WTC11 (cell line): Measurements from ENCODE around the gene OAF. TPM values are rescaled to one million over a fixed set of nuclear protein-coding genes. Genes with fewer than 3 reads are reported as not detected.

Experiments
- ATAC-seq: fragments of 200-7000 bp; cut with Tn5 transposase; 2 replicates; pipeline ENCODE4 v1.10.0; 2021; ENCODE audit warnings: mild to moderate bottlenecking, moderate library complexity
- CTCF ChIA-PET: fragments of 300-600 bp; sonication (Branson Sonifier 250); formaldehyde crosslinking; loops from one replicate; lab custom pipeline; 2021; ENCODE audit warnings: antibody characterized with exemption; lab: Charles Lee
- POLR2A ChIA-PET: fragments of 350-600 bp; sonication (Branson Sonifier 250); formaldehyde crosslinking; loops from one replicate; lab custom pipeline; 2021; ENCODE audit warnings: antibody characterized with exemption; lab: Charles Lee
- DNase-seq: peaks from one replicate; pipeline ENCODE4 v3.0.0; 2021; ENCODE audit warnings: low spot score
- H3K27ac Mint-ChIP-seq: 2 replicates; pipeline ENCODE4 v1.8.0; 2021; ENCODE audit warnings: mixed read lengths
- H3K27me3 Mint-ChIP-seq: 2 replicates; pipeline ENCODE4 v1.8.0; 2021; ENCODE audit warnings: low read depth, mild to moderate bottlenecking, moderate library complexity, mixed read lengths
- H3K36me3 Mint-ChIP-seq: 2 replicates; pipeline ENCODE4 v1.8.0; 2021; ENCODE audit warnings: mixed read lengths
- H3K4me1 Mint-ChIP-seq: 2 replicates; pipeline ENCODE4 v1.8.0; 2022; ENCODE audit warnings: mixed read lengths
- H3K4me3 Mint-ChIP-seq: 2 replicates; pipeline ENCODE4 v1.8.0; 2021; ENCODE audit warnings: mild to moderate bottlenecking, moderate library complexity, mixed read lengths
- H3K9me3 Mint-ChIP-seq: 2 replicates; pipeline ENCODE4 v1.8.0; 2021; ENCODE audit warnings: mixed read lengths
- ATF6 ChIP-seq: sonication (generic); formaldehyde crosslinking; IDR thresholded peaks from 2 replicates; pipeline ENCODE4 v1.8.1; 2023; ENCODE audit warnings: mild to moderate bottlenecking, missing genetic modification reagents
- CREM ChIP-seq: sonication (generic); formaldehyde crosslinking; IDR thresholded peaks from 2 replicates; pipeline ENCODE4 v1.8.1; 2022; ENCODE audit warnings: mild to moderate bottlenecking, missing genetic modification reagents, moderate library complexity
- ESRRA ChIP-seq: sonication (generic); formaldehyde crosslinking; IDR thresholded peaks from 2 replicates; pipeline ENCODE4 v1.8.1; 2022; ENCODE audit warnings: mild to moderate bottlenecking, missing genetic modification reagents, borderline replicate concordance
- FOXJ3 ChIP-seq: sonication (generic); formaldehyde crosslinking; IDR thresholded peaks from 2 replicates; pipeline ENCODE4 v1.9.0; 2021; ENCODE audit warnings: missing genetic modification reagents, mild to moderate bottlenecking, borderline replicate concordance
- FOXP1 ChIP-seq: sonication (generic); formaldehyde crosslinking; IDR thresholded peaks from 2 replicates; pipeline ENCODE4 v1.8.0; 2022; ENCODE audit warnings: missing genetic modification reagents, mild to moderate bottlenecking, moderate library complexity, borderline replicate concordance
- FOXP4 ChIP-seq: sonication (generic); formaldehyde crosslinking; IDR thresholded peaks from 2 replicates; pipeline ENCODE4 v1.8.0; 2022; ENCODE audit warnings: mild to moderate bottlenecking, missing genetic modification reagents
- GABPB1 ChIP-seq: sonication (generic); formaldehyde crosslinking; IDR thresholded peaks from 2 replicates; pipeline ENCODE4 v1.8.1; 2023; ENCODE audit warnings: mild to moderate bottlenecking, missing genetic modification reagents
- IRF2 ChIP-seq: sonication (generic); formaldehyde crosslinking; IDR thresholded peaks from 2 replicates; pipeline ENCODE4 v1.8.0; 2022; ENCODE audit warnings: low read depth, missing genetic modification reagents, borderline replicate concordance
- JAZF1 ChIP-seq: fragments of 250-450 bp; sonication (Bioruptor Pico); IDR thresholded peaks from 2 replicates; pipeline ENCODE4 v1.9.0; 2021; ENCODE audit warnings: moderate library complexity, mild to moderate bottlenecking, inconsistent platforms
- OVOL2 ChIP-seq: fragments of 250-450 bp; sonication (Bioruptor Pico); IDR thresholded peaks from 2 replicates; pipeline ENCODE4 v1.9.0; 2021; ENCODE audit warnings: mild to moderate bottlenecking, borderline replicate concordance
- PRRX2 ChIP-seq: fragments of 250-450 bp; sonication (Bioruptor Pico); IDR thresholded peaks from 2 replicates; pipeline ENCODE4 v1.8.0; 2021; ENCODE audit warnings: mild to moderate bottlenecking
- SOX15 ChIP-seq: fragments of 250-450 bp; sonication (Bioruptor Pico); IDR thresholded peaks from 2 replicates; pipeline ENCODE4 v1.9.0; 2021; ENCODE audit warnings: mild to moderate bottlenecking
- TCF7 ChIP-seq: sonication (generic); formaldehyde crosslinking; IDR thresholded peaks from 2 replicates; pipeline ENCODE4 v1.8.0; 2022; ENCODE audit warnings: mild to moderate bottlenecking, low read depth, missing genetic modification reagents, moderate library complexity
- TEAD4 ChIP-seq: sonication (generic); formaldehyde crosslinking; IDR thresholded peaks from 2 replicates; pipeline ENCODE4 v1.8.0; 2022; ENCODE audit warnings: mild to moderate bottlenecking, missing genetic modification reagents
- USF1 ChIP-seq: sonication (generic); formaldehyde crosslinking; IDR thresholded peaks from 2 replicates; pipeline ENCODE4 v1.8.0; 2022; ENCODE audit warnings: mild to moderate bottlenecking, missing genetic modification reagents
- ZMAT4 ChIP-seq: fragments of 250-450 bp; sonication (Bioruptor Pico); IDR thresholded peaks from 2 replicates; pipeline ENCODE4 v1.9.0; 2021; ENCODE audit warnings: mild to moderate bottlenecking
- ZNF121 ChIP-seq: sonication (generic); formaldehyde crosslinking; IDR thresholded peaks from 2 replicates; pipeline ENCODE4 v1.8.0; 2023; ENCODE audit warnings: missing genetic modification reagents
- ZNF138 ChIP-seq: sonication (generic); formaldehyde crosslinking; conservative IDR thresholded peaks from 2 replicates; pipeline ENCODE4 v1.8.1; 2022; ENCODE audit warnings: mild to moderate bottlenecking, moderate library complexity, missing genetic modification reagents
- ZNF232 ChIP-seq: sonication (generic); formaldehyde crosslinking; IDR thresholded peaks from 2 replicates; pipeline ENCODE4 v1.8.0; 2022; ENCODE audit warnings: mild to moderate bottlenecking, missing genetic modification reagents
- ZNF263 ChIP-seq: sonication (generic); formaldehyde crosslinking; IDR thresholded peaks from 2 replicates; pipeline ENCODE4 v1.8.1; 2022; ENCODE audit warnings: low read depth, mild to moderate bottlenecking, moderate library complexity, missing genetic modification reagents
- ZNF317 ChIP-seq: sonication (generic); formaldehyde crosslinking; IDR thresholded peaks from 2 replicates; pipeline ENCODE4 v1.8.1; 2023; ENCODE audit warnings: low read depth, mild to moderate bottlenecking, moderate library complexity, missing genetic modification reagents, borderline replicate concordance
- ZNF416 ChIP-seq: fragments of 250-450 bp; sonication (Bioruptor Pico); IDR thresholded peaks from 2 replicates; pipeline ENCODE4 v1.9.0; 2021; ENCODE audit warnings: mild to moderate bottlenecking, inconsistent platforms
- ZNF512 ChIP-seq: sonication (generic); formaldehyde crosslinking; IDR thresholded peaks from 2 replicates; pipeline ENCODE4 v1.8.1; 2022; ENCODE audit warnings: missing genetic modification reagents, borderline replicate concordance
- ZSCAN18 ChIP-seq: fragments of 250-450 bp; sonication (Bioruptor Pico); IDR thresholded peaks from 2 replicates; pipeline ENCODE4 v2.1.2; 2022; ENCODE audit warnings: mild to moderate bottlenecking, moderate library complexity
- total RNA-seq: library from RNA; stranded (reverse); gene quantifications from 3 replicates; pipeline ENCODE4 v1.2.3, GENCODE V29; 2021

OAF gene
- total RNA-seq, 1 experiment from 2014 or later = 5.6 TPM

GRCh38 chr11:120182372-120182771, 28.5 kb upstream of the OAF start:
- CTCF ChIA-PET = interaction anchor here (0.8 to 5.7 kb wide), 5 partner anchors 12 to 117 kb away, joined by 6 to 109 read pairs (median 28); partner anchors contain the start of gene OAF
- Mint-ChIP-seq H3K4me3 (no peak overlapping the region), H3K27ac (no peak overlapping the region), H3K9me3 (no peaks in the 10 kb centered on the region), H3K27me3 (peaks cover 68% of the 10 kb centered on the region), H3K4me1 (peaks cover 24% of the 10 kb centered on the region), H3K36me3 (no peaks in the 10 kb centered on the region)
- no peak for DNase-seq
- ATAC-seq = no peak
- TF ChIP-seq ZNF317 (CRISPR knock-in tag) (no peak), JAZF1 (CRISPR knock-in tag) (no peak), IRF2 (no peak), ZNF416 (no peak), ZNF121 (no peak), OVOL2 (no peak), GABPB1 (no peak), ZNF138 (CRISPR knock-in tag) (no peak), USF1 (CRISPR knock-in tag) (no peak), FOXP1 (no peak)
- TF ChIP-seq, all 79 proteins: peak for 0
- POLR2A ChIA-PET = no interaction called here

GRCh38 chr11:120182790-120183491, 27.9 kb upstream of the OAF start:
- POLR2A ChIA-PET = no interaction called here
- ATAC-seq (peak; percentile 82), DNase-seq (peak; percentile 77)
- Mint-ChIP-seq H3K4me1 (peaks cover 30% of the 10 kb centered on the region), H3K27ac (no peak overlapping the region), H3K27me3 (peaks cover 65% of the 10 kb centered on the region), H3K9me3 (no peaks in the 10 kb centered on the region), H3K4me3 (no peak overlapping the region), H3K36me3 (no peaks in the 10 kb centered on the region)
- CTCF ChIA-PET = interaction anchor here (0.7 to 5.7 kb wide), 5 partner anchors 8 to 54 kb away, joined by 3 to 109 read pairs (median 6); partner anchors contain the start of gene OAF
- peak; percentile 61; the same call in 1 of the 2 replicates for TF ChIP-seq ZNF512 (CRISPR knock-in tag)
- TF ChIP-seq ZNF263 (CRISPR knock-in tag) = 0 out of 2 replicates have a peak, but pooled peaks have one; percentile 46
- no peak for TF ChIP-seq FOXP4 (CRISPR knock-in tag)

- Mint-ChIP-seq H3K9me3 (no peaks in the 10 kb centered on the region), H3K27me3 (peaks cover 61% of the 10 kb centered on the region), H3K36me3 (no peaks in the 10 kb centered on the region), H3K27ac (no peak overlapping the region), H3K4me1 (peaks cover 31% of the 10 kb centered on the region), H3K4me3 (no peak overlapping the region)
- no peak for ATAC-seq
- CTCF ChIA-PET = interaction anchor here (1.0 to 5.7 kb wide), 2 partner anchors 11 to 53 kb away, joined by 3 to 109 read pairs; no protein-coding TSS in a partner anchor
- POLR2A ChIA-PET = no interaction called here
- no peak for DNase-seq
- no peak for TF ChIP-seq ZMAT4 (CRISPR knock-in tag)
- no peak for TF ChIP-seq FOXJ3 (CRISPR knock-in tag)
- no peak for TF ChIP-seq ZNF232
- no peak for TF ChIP-seq TEAD4 (CRISPR knock-in tag)
- no peak for TF ChIP-seq ATF6 (CRISPR knock-in tag)
- no peak for TF ChIP-seq TCF7 (CRISPR knock-in tag)
- TF ChIP-seq PRRX2 (CRISPR knock-in tag) = no peak
- no peak for TF ChIP-seq CREM
- no peak for TF ChIP-seq SOX15 (CRISPR knock-in tag)
- TF ChIP-seq ZNF138 (CRISPR knock-in tag) = no peak
- no peak for TF ChIP-seq ESRRA (CRISPR knock-in tag)
- TF ChIP-seq ZSCAN18 (CRISPR knock-in tag) = no peak
These were observed 27.1 kb upstream of the OAF start for GRCh38 chr11:120183701-120184141.
